Left lobe of liver (tissue), 1 donor: ENCODE results near the gene MYO7B. TPM values are rescaled to one million over a fixed set of nuclear protein-coding genes. Genes with fewer than 3 reads are reported as not detected.

ENCODE experiments used
- total RNA-seq: library from RNA; stranded (reverse); gene quantifications from one replicate; pipeline ENCODE4 v1.2.1, GENCODE V29; 2021
- donor health status: DM: no; HTN: yes; CAD: no.

The MYO7B gene
- total RNA-seq, 1 donor from 2014 or later = 0.63 TPM

Other genes with a start within 250 kb of the MYO7B start
- gene ERCC3, start 241.5 kb upstream of the MYO7B start, total RNA-seq = 15.1 TPM
- 48.9 TPM for gene MAP3K2, start 147.7 kb upstream of the MYO7B start, total RNA-seq
- gene PROC, start 117.3 kb upstream of the MYO7B start, total RNA-seq = 479 TPM
- gene IWS1, start 9.2 kb upstream of the MYO7B start, total RNA-seq = 19.1 TPM
- not detected for gene GPR17, start 110.5 kb downstream of the MYO7B start, total RNA-seq
- 31.0 TPM for gene LIMS2, start 139.8 kb downstream of the MYO7B start, total RNA-seq
- 3.7 TPM for gene SFT2D3, start 165.8 kb downstream of the MYO7B start, total RNA-seq